Ectodermal cell (in vitro differentiated cells): ENCODE measurements around the gene TBXA2R.

Experiments used
- H3K27ac ChIP-seq: 2 replicates; pipeline ENCODE4 v1.7.0; 2013; ENCODE audit warnings: mild to moderate bottlenecking, low read depth, low read length; ENCODE audit not compliant: insufficient read depth, poor library complexity, severe bottlenecking
- H3K27me3 ChIP-seq: 2 replicates; pipeline ENCODE4 v1.7.0; 2013; ENCODE audit warnings: mild to moderate bottlenecking, low read length; ENCODE audit not compliant: insufficient read depth, control insufficient read depth, poor library complexity, severe bottlenecking
- H3K36me3 ChIP-seq: one replicate; pipeline ENCODE4 v1.7.0; 2013; ENCODE audit warnings: low read length; ENCODE audit not compliant: control insufficient read depth, insufficient read depth
- H3K4me1 ChIP-seq: one replicate; pipeline ENCODE4 v1.7.0; 2013; ENCODE audit warnings: low read length; ENCODE audit not compliant: control insufficient read depth, insufficient read depth
- H3K4me3 ChIP-seq: 2 replicates; pipeline ENCODE4 v1.7.0; 2013; ENCODE audit warnings: low read depth, low read length, control low read depth; ENCODE audit not compliant: insufficient read depth
- H3K9me3 ChIP-seq: 2 replicates; pipeline ENCODE4 v1.7.0; 2013; ENCODE audit warnings: mild to moderate bottlenecking, low read length, moderate library complexity; ENCODE audit not compliant: control insufficient read depth
- WGBS, 2 experiments: methylation state at CpG; one replicate each; pipeline ENCODE4 v1.1.7; 2013; ENCODE audit warnings: missing lambda C conversion rate in 2 of 2; 5-methylcytosine and 5-hydroxymethylcytosine counted together

Gene TBXA2R

DNA sequence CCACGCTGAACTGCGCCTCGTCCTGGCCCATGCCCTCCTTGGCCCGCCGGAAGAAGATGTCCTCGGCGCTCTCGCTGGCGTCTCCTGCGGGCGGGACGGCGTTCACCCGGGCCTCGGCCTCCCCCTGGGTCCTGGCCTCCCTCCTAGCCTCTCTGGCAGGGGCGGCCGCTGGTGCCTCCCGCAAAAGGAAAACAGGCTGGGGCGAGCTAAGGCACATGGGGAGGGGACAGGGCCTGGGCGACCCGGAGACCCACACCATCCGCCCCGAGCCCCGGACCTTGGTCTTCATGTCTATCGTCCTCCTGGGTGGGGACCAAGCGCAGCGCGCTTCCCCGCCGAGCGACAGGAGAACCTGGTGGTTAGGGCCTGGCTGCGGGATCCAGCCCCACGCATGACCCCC is 5.7 kb upstream of the TBXA2R start:
- Histone ChIP-seq H3K36me3 (peaks cover 11% of the 10 kb centered on the region), H3K27me3 (peaks cover 9% of the 10 kb centered on the region), H3K4me3 (no peak overlapping the region), H3K9me3 (no peaks in the 10 kb centered on the region), H3K4me1 (peaks cover 11% of the 10 kb centered on the region), H3K27ac (no peak overlapping the region)
- 96% methylated on average over 33 of the region's 33 CpGs for WGBS, 2 experiments

DNA sequence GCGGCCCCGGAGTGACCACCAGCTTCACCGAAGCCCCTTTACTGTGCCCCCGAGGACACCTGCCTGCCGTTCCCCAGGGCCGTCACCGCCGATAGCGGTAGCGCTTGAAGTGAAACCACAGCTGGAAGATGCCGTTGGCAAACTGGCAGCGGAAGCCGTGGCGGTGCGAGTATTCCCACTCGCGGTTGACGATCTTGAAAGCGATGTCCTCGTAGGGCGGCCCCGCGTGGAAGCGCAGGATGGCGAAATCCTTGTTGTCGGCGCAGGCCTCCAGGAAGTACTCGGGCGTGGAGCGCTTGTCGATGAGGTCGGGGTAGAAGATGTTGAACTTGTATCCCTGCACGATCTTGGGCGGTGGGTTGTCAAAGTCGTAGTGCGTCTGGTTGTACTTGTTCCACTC is 5.2 kb upstream of the TBXA2R start:
- Histone ChIP-seq H3K36me3 (peaks cover 11% of the 10 kb centered on the region), H3K9me3 (no peaks in the 10 kb centered on the region), H3K27me3 (peaks cover 13% of the 10 kb centered on the region), H3K27ac (no peak overlapping the region), H3K4me1 (peaks cover 14% of the 10 kb centered on the region), H3K4me3 (no peak overlapping the region)
- 95 to 96% methylated on average over 36 of the region's 36 CpGs for WGBS, 2 experiments

DNA sequence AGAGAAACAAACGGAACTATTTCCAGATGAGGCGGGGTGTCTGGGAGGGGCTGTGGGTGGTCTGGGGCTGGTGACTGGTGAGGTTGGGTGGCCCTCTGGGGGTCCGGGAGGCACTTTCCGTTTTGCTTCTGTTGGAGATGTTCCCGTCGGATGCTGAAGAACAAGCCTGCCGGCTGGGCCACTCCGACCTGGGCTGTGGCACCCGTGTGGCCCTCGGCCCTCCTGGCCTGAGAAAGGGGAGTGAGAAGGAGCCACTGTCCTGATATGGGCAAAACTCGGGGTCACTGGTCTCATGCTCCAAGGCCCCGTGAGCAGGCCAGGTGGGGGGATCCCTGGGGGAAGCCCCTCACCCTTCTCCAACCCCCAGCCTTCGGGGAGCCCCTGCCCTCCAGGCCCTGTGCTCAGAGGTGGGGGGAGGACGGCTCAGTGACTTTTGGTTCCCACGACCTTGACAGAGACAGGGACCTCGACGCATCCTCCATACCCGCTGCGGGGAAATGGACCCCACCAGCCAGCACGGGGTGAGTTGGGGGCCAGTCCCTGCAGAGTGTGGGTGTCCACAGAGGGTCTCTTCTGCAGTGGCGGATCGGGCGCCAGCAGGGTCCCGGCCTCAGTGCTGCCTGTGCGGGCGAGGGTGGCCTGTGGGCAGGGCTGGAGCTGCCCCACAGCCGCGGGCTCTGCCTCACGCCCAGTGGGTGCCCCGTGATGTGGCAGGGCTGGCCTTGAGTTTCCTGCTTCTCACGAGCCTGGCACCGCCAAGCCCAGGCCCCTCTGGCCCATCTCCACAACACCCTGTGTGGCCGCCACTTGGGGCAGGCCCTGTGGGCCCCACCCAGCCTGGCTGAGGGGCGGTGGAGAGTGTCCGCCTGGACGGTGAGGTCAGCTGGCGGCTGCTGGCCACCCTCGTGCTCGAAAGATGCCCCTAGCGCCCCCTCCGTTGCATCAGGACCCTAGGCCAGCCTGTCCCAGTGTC is 4.4 kb upstream of the TBXA2R start:
- Histone ChIP-seq H3K27me3 (peaks cover 22% of the 10 kb centered on the region), H3K9me3 (no peaks in the 10 kb centered on the region), H3K4me1 (peaks cover 14% of the 10 kb centered on the region), H3K4me3 (no peak overlapping the region), H3K36me3 (peaks cover 11% of the 10 kb centered on the region), H3K27ac (no peak overlapping the region)
- 93 to 94% methylated on average over 41 of the region's 41 CpGs for WGBS, 2 experiments

DNA sequence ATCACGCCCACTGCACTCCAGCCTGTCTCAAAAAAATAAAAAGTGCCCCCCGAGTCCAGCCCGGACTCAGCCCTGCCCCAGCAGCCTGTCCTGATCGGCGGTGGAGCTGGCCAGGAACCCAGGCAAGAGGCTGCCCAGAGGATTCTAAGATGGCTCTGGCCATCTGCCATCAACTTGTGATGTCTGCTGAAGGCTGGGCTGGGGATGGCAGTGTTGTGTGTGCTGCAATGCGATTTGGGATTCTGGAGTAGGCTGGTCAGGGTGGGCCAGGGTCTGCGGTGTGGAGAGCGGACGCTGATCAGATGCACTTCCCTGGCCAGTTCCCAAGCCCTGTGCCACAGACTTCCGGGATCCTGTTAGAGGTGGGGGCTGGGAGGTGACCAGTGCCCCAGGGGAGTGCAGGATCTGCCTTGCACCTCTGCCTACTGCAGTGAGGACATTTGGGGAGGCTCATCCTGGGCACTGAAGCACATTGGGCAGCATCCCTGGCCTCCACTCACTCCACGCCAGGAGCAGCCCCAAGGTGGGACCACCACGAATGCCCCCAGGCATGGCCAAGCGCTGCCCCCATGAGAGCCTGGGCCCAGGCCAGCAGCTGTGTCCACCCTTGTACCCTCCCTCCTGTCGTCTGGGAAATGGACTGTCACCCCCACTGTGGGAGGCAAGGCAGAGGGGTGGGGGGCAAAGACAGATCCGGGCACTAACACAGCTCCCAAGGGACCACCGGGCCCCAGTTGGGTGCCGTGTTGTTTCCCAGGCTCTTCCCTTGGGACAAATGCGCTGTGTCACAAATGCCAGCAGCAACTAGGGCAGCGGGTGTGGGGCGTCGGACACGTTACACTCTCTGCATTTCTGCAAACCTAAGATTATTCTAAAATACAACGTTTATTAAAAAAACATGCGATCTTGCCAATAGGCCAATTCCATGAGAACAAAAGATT is 3.4 kb upstream of the TBXA2R start:
- 92 to 94% methylated on average over 24 of the region's 24 CpGs for WGBS, 2 experiments
- Histone ChIP-seq H3K4me1 (peaks cover 14% of the 10 kb centered on the region), H3K36me3 (peaks cover 11% of the 10 kb centered on the region), H3K4me3 (no peak overlapping the region), H3K27ac (no peak overlapping the region), H3K9me3 (no peaks in the 10 kb centered on the region), H3K27me3 (peaks cover 31% of the 10 kb centered on the region)

DNA sequence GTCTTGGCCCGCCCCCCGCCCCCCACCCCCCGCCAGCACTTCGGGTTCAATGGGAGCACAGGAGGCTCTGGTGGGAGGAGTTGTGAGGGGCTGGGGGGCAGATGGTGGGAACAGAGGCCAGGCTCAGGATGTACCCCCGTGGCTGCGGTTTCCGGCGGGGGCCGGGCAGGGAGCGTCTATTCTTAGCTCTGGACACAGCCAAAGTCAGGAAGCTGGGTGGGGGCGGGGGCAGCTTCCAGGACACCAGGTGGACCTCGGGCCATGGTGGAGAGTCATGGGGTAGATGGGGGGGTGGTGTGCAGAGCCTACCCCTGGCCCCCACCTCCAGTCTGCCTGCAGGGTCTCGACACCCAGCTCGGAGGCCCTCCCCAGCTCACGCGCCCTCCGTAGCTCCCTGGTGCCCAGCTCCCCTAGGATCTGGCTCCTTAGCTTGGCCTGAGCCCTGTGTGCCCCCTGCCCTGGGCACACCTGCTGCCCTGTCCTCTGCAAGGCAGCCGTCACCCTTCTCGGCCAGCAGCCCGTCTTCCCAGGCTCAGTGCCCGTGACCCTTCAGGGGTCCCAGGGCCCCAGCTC is 2.2 kb upstream of the TBXA2R start:
- Histone ChIP-seq H3K4me3 (no peak overlapping the region), H3K27ac (no peak overlapping the region), H3K36me3 (peaks cover 11% of the 10 kb centered on the region), H3K27me3 (peaks cover 35% of the 10 kb centered on the region), H3K9me3 (no peaks in the 10 kb centered on the region), H3K4me1 (peaks cover 14% of the 10 kb centered on the region)
- WGBS, 2 experiments, result 91 to 92% methylated on average over 21 of the region's 21 CpGs

DNA sequence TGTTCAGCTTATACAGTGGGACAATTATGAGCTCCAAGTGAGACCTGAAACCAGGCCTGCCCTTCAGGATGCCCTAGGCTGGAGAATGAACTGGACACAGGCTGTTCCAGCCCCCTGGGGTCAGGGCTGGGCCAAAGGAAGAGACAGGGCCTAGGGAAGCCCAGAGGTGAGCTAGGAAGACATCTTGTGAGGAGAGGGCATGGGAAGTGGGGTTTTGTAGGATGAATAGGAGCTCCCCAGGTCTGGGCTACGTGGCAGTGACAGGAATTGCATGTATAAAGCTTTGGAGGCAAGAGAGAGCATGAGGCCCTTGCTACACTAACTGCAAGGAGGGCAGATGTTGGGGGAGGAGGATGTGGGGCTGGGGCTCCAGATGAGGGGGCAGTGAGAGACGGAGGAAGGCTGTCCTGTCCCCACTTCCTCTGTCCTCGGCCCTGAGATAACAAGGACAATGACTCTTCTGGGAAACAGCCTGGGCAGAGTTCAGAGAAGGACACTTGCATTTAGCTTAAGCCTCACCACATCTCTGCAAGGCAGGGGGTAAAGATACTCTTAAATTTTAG is 1.5 kb upstream of the TBXA2R start:
- Histone ChIP-seq H3K27ac (no peak overlapping the region), H3K4me3 (no peak overlapping the region), H3K4me1 (peaks cover 14% of the 10 kb centered on the region), H3K36me3 (peaks cover 11% of the 10 kb centered on the region), H3K9me3 (no peaks in the 10 kb centered on the region), H3K27me3 (peaks cover 35% of the 10 kb centered on the region)
- 88% methylated on average over 3 of the region's 3 CpGs for WGBS, 2 experiments

DNA sequence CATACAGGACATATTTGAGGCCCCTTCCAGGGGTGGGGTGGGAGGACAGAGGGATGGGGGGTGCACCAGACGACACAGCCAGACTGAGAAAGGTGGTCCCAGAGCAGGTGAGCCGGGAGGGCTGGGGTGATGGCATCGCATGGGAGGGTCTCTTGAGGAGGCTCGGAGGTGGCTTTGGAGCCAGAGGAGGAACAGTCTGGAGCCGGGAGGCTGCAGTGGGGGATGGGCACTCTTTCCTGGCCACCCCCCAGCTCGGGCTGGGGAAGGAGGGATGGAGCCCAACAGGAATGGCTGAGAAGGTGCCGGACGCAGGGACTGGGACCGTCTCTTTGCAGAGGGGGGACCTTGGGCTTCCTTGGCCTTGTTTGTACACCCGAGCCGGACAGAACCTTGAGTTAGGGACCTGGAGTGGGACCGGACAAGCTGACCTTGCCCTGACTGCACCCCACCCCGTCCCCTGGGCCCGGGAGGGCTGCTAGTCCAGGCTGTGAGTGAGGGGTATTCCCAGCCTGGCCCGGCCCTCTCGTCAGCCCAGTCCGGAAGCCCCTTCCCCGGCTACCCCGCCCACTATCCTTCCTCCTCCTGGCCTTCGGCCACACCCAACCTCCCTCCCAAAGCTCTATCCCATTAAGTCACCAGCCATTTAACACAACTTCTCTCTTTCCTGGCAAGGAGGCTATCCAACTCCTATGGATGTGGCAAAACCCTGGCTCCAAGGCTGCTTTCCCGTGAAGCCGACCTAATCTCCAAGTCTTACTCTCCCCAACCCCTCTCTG is 816 bp upstream of the TBXA2R start:
- 12 to 13% methylated on average over 22 of the region's 22 CpGs for WGBS, 2 experiments
- Histone ChIP-seq H3K9me3 (no peaks in the 10 kb centered on the region), H3K4me1 (peaks cover 14% of the 10 kb centered on the region), H3K27ac (no peak overlapping the region), H3K36me3 (peaks cover 11% of the 10 kb centered on the region), H3K27me3 (peaks cover 35% of the 10 kb centered on the region), H3K4me3 (peak overlapping the region; percentile 25)

DNA sequence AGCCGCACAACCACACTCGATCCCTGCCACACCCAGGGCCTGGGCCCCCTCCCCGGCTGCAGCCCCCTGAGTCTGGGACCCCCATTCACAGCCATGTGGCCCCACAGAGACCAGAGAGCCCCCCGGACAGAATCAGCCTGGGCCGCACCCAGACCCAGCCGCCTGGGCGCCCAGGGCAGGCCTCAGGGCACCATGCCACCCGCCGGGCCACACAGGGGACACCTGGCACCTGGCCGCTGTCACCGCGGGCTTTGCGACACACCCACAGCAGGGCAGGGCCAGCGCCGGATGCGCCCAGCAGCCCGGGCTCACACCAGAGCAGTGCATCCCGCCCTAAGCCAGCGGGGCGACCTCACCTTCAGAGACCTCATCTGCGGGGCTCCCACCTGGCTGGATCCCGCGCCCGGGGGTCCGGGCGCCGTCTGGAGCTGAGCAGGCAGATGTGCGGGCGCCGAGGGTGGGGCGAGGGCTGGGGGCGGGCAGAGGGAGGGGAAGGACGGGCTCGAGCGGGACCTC is 443 bp downstream of the TBXA2R start:
- peak overlapping the region; percentile 25 for H3K4me3 ChIP-seq
- peaks cover 35% of the 10 kb centered on the region for H3K27me3 ChIP-seq
- no peaks in the 10 kb centered on the region for H3K9me3 ChIP-seq
- H3K27ac ChIP-seq, result no peak overlapping the region
- peaks cover 14% of the 10 kb centered on the region for H3K4me1 ChIP-seq
- WGBS, 2 experiments, result 21 to 23% methylated on average over 35 of the region's 35 CpGs
- peaks cover 6% of the 10 kb centered on the region for H3K36me3 ChIP-seq

DNA sequence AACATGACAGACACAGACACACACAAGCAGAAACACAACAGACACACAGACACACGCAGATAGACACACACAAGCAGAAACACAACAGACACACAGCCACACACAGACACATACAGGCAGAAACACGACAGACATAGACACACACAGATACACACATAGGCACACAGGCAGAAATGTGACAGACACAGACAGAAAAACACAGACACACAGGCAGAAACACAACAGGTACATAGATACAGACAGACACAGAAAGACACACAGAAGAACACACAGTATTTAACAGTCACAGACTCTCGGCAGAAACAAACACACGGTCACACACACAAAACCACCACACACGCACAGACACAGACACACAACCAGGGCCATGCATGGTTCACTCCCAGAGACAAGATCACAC is 905 bp downstream of the TBXA2R start:
- WGBS, 2 experiments, result 78 to 85% methylated on average over 5 of the region's 5 CpGs
- Histone ChIP-seq H3K27ac (no peak overlapping the region), H3K27me3 (peaks cover 35% of the 10 kb centered on the region), H3K4me3 (no peak overlapping the region), H3K9me3 (no peaks in the 10 kb centered on the region), H3K4me1 (peaks cover 14% of the 10 kb centered on the region), H3K36me3 (peaks cover 5% of the 10 kb centered on the region)
